Measurements from ENCODE around the gene FBXW12.

Gene FBXW12

GRCh38 chr3:48370333-48370713, 1.7 kb upstream of the FBXW12 start:
- no peaks in the 10 kb centered on the region for H3K4me1 ChIP-seq (ENCODE audit: low read length)
- H4K20me1 ChIP-seq (ENCODE audit: insufficient read depth, low read length) = no peaks in the 10 kb centered on the region
- no peaks in the 10 kb centered on the region for H3K27me3 ChIP-seq (ENCODE audit: low read depth, low read length)
- H3K27ac ChIP-seq (ENCODE audit: low read length) = no peak overlapping the region
- no peak for TF ChIP-seq CTCF (IDR thresholded peaks at IDR 0.05; ENCODE audit: low read depth, low read length)
- TF ChIP-seq EZH2phosphoT487 (IDR thresholded peaks at IDR 0.05; ENCODE audit: low read depth) = no peak
- H3K9ac ChIP-seq (ENCODE audit: low read length) = no peak overlapping the region
- no peaks in the 10 kb centered on the region for H3K36me3 ChIP-seq (replicated peaks; ENCODE audit: low read depth, low read length)
- no peak overlapping the region for H3K4me2 ChIP-seq (ENCODE audit: low read length)
- no peak overlapping the region for H2AFZ ChIP-seq (ENCODE audit: low read depth, low read length)
- no peaks in the 10 kb centered on the region for H3K79me2 ChIP-seq (ENCODE audit: low read length)
- no peaks in the 10 kb centered on the region for H3K9me3 ChIP-seq (ENCODE audit: insufficient read depth, low read length)
- H3K4me3 ChIP-seq (ENCODE audit: low read length) = no peak overlapping the region

GRCh38 chr3:48372377-48372770, 355 bp downstream of the FBXW12 start:
- Histone ChIP-seq H3K79me2 (ENCODE audit: low read length) (no peaks in the 10 kb centered on the region), H3K4me2 (ENCODE audit: low read length) (no peak overlapping the region), H2AFZ (ENCODE audit: low read depth, low read length) (no peak overlapping the region), H3K4me1 (ENCODE audit: low read length) (no peaks in the 10 kb centered on the region), H3K36me3 (replicated peaks; ENCODE audit: low read depth, low read length) (no peaks in the 10 kb centered on the region), H4K20me1 (ENCODE audit: insufficient read depth, low read length) (no peaks in the 10 kb centered on the region), H3K27ac (ENCODE audit: low read length) (no peak overlapping the region), H3K27me3 (ENCODE audit: low read depth, low read length) (no peaks in the 10 kb centered on the region), H3K9me3 (ENCODE audit: insufficient read depth, low read length) (no peaks in the 10 kb centered on the region), H3K9ac (ENCODE audit: low read length) (no peak overlapping the region), H3K4me3 (ENCODE audit: low read length) (no peak overlapping the region)
- TF ChIP-seq CTCF (IDR thresholded peaks at IDR 0.05; ENCODE audit: low read depth, low read length) (no peak), EZH2phosphoT487 (IDR thresholded peaks at IDR 0.05; ENCODE audit: low read depth) (no peak)

- H4K20me1 ChIP-seq (ENCODE audit: insufficient read depth, low read length) = no peaks in the 10 kb centered on the region
- H2AFZ ChIP-seq (ENCODE audit: low read depth, low read length) = no peak overlapping the region
- no peak overlapping the region for H3K27ac ChIP-seq (ENCODE audit: low read length)
- H3K79me2 ChIP-seq (ENCODE audit: low read length) = no peaks in the 10 kb centered on the region
- H3K4me1 ChIP-seq (ENCODE audit: low read length) = no peaks in the 10 kb centered on the region
- H3K4me3 ChIP-seq (ENCODE audit: low read length) = no peak overlapping the region
- H3K9ac ChIP-seq (ENCODE audit: low read length) = no peak overlapping the region
- H3K4me2 ChIP-seq (ENCODE audit: low read length) = no peak overlapping the region
- H3K27me3 ChIP-seq (ENCODE audit: low read depth, low read length) = no peaks in the 10 kb centered on the region
- H3K36me3 ChIP-seq (replicated peaks; ENCODE audit: low read depth, low read length) = no peaks in the 10 kb centered on the region
- H3K9me3 ChIP-seq (ENCODE audit: insufficient read depth, low read length) = no peaks in the 10 kb centered on the region
- TF ChIP-seq CTCF (IDR thresholded peaks at IDR 0.05; ENCODE audit: low read depth, low read length) = no peak
- no peak for TF ChIP-seq EZH2phosphoT487 (IDR thresholded peaks at IDR 0.05; ENCODE audit: low read depth)
These were observed 930 bp downstream of the FBXW12 start for GRCh38 chr3:48372862-48373435.

- H3K79me2 ChIP-seq (ENCODE audit: low read length) = no peaks in the 10 kb centered on the region
- H2AFZ ChIP-seq (ENCODE audit: low read depth, low read length) = no peak overlapping the region
- H3K9me3 ChIP-seq (ENCODE audit: insufficient read depth, low read length) = no peaks in the 10 kb centered on the region
- no peak overlapping the region for H3K9ac ChIP-seq (ENCODE audit: low read length)
- no peak overlapping the region for H3K27ac ChIP-seq (ENCODE audit: low read length)
- no peak overlapping the region for H3K4me2 ChIP-seq (ENCODE audit: low read length)
- no peaks in the 10 kb centered on the region for H3K4me1 ChIP-seq (ENCODE audit: low read length)
- TF ChIP-seq EZH2phosphoT487 (IDR thresholded peaks at IDR 0.05; ENCODE audit: low read depth) = no peak
- TF ChIP-seq CTCF (IDR thresholded peaks at IDR 0.05; ENCODE audit: low read depth, low read length) = no peak
- H3K36me3 ChIP-seq (replicated peaks; ENCODE audit: low read depth, low read length) = no peaks in the 10 kb centered on the region
- no peak overlapping the region for H3K4me3 ChIP-seq (ENCODE audit: low read length)
- peaks cover 13% of the 10 kb centered on the region; the same call in 1 of the 2 replicates for H3K27me3 ChIP-seq (ENCODE audit: low read depth, low read length)
- no peaks in the 10 kb centered on the region for H4K20me1 ChIP-seq (ENCODE audit: insufficient read depth, low read length)
These were observed 15.6 kb downstream of the FBXW12 start for GRCh38 chr3:48387634-48388033.

Measured in OCI-LY3 (cell line).